H1 (cell line): Measurements from ENCODE around the gene OR52I2. TPM values are rescaled to one million over a fixed set of nuclear protein-coding genes. Genes with fewer than 3 reads are reported as not detected.

ENCODE experiments used
- CTCF ChIA-PET: fragments of 300-600 bp; sonication (Branson Sonifier 250); formaldehyde crosslinking; loops from one replicate; lab custom pipeline; 2021; ENCODE audit not compliant: partially characterized antibody; lab: Charles Lee
- POLR2A ChIA-PET: fragments of 300-600 bp; sonication (Branson Sonifier 250); formaldehyde crosslinking; loops from one replicate; lab custom pipeline; 2021; ENCODE audit warnings: inconsistent platforms; ENCODE audit not compliant: partially characterized antibody; lab: Charles Lee
- DNase-seq, 2 experiments: peaks; one replicate each; pipeline versions ENCODE4 v3.0.0 to v3.0.0-alpha.2; 2010 to 2022; ENCODE audit warnings: low spot score in 2 of 2, low read depth in 1 of 2, mixed read lengths in 1 of 2
- FAIRE-seq: peaks from 2 replicates; lab custom pipeline; 2011; peaks lifted over from hg19 to GRCh38; lab: Jason Lieb, UNC
- H2AFZ ChIP-seq: 2 replicates; pipeline ENCODE4 v1.8.1; 2012; ENCODE audit warnings: low read length, inconsistent platforms
- H2AK5ac ChIP-seq: 2 replicates; pipeline ENCODE4 v1.6.1; 2013; ENCODE audit warnings: low read depth, low read length
- H2BK120ac ChIP-seq: replicated peaks from 2 replicates; pipeline ENCODE3; 2013; ENCODE audit warnings: low read depth, low read length, inconsistent platforms
- H2BK12ac ChIP-seq: 2 replicates; pipeline ENCODE4 v1.6.1; 2013; ENCODE audit warnings: low read depth, low read length
- H2BK15ac ChIP-seq: 2 replicates; pipeline ENCODE4 v1.6.1; 2013; ENCODE audit warnings: low read length
- H2BK20ac ChIP-seq: 2 replicates; pipeline ENCODE4 v1.6.1; 2013; ENCODE audit warnings: low read length
- H2BK5ac ChIP-seq: 2 replicates; pipeline ENCODE4 v1.6.1; 2013; ENCODE audit warnings: low read depth, low read length
- H3K14ac ChIP-seq: 2 replicates; pipeline ENCODE4 v1.6.1; 2013; ENCODE audit warnings: inconsistent platforms; ENCODE audit not compliant: insufficient read length
- H3K18ac ChIP-seq: 2 replicates; pipeline ENCODE4 v1.6.1; 2013; ENCODE audit warnings: low read length; ENCODE audit errors: extremely low read depth
- H3K23ac ChIP-seq: 2 replicates; pipeline ENCODE4 v1.6.1; 2013; ENCODE audit warnings: inconsistent platforms; ENCODE audit not compliant: insufficient read length
- H3K23me2 ChIP-seq: 2 replicates; pipeline ENCODE4 v1.6.1; 2013; ENCODE audit warnings: low read depth, low read length
- H3K27ac ChIP-seq: 2 replicates; pipeline ENCODE4 v1.6.1; 2011; ENCODE audit warnings: low read depth, low read length, inconsistent platforms
- H3K27me3 ChIP-seq, 4 experiments: replicated peaks in 1 of 4; 1 replicate in 1 of 4; 2 replicates in 3 of 4; pipeline versions ENCODE4 v1.6.1 to v1.8.1; 2011 to 2013; ENCODE audit warnings: low read length in 3 of 4, mild to moderate bottlenecking in 3 of 4, inconsistent platforms in 2 of 4, mixed read lengths in 2 of 4, moderate library complexity in 1 of 4; ENCODE audit not compliant: control insufficient read depth in 3 of 4, insufficient read depth in 3 of 4; ENCODE audit errors: extremely low read depth in 1 of 4
- H3K36me3 ChIP-seq, 4 experiments: 2 replicates each; pipeline versions ENCODE4 v1.6.1 to v1.8.1; 2011 to 2013; ENCODE audit warnings: mild to moderate bottlenecking in 4 of 4, low read length in 3 of 4, moderate library complexity in 2 of 4, control low read depth in 1 of 4, inconsistent platforms in 1 of 4; ENCODE audit not compliant: insufficient read depth in 4 of 4, control insufficient read depth in 2 of 4
- H3K4ac ChIP-seq: replicated peaks from 2 replicates; pipeline ENCODE3; 2013; ENCODE audit warnings: low read length, low read depth, mixed read lengths, inconsistent platforms; ENCODE audit not compliant: insufficient read length
- H3K4me1 ChIP-seq, 4 experiments: replicated peaks in 1 of 4; 1 replicate in 1 of 4; 2 replicates in 3 of 4; pipeline versions ENCODE4 v1.6.1 to v1.8.1; 2011 to 2013; ENCODE audit warnings: low read length in 3 of 4, inconsistent platforms in 2 of 4, mixed read lengths in 1 of 4; ENCODE audit not compliant: insufficient read depth in 4 of 4, control insufficient read depth in 3 of 4
- H3K4me2 ChIP-seq, 2 experiments: 2 replicates each; pipeline versions ENCODE4 v1.6.1 to v1.8.1; 2011 to 2013; ENCODE audit warnings: low read depth in 2 of 2, low read length in 2 of 2, control low read depth in 1 of 2, inconsistent platforms in 1 of 2, mild to moderate bottlenecking in 1 of 2; ENCODE audit not compliant: insufficient read depth in 1 of 2
- H3K4me3 ChIP-seq, 4 experiments: fragments of 200-600, 300-600 bp in 1 of 4; sonication (generic), shearing (Covaris generic), sonication (Bioruptor Twin) in 1 of 4; 2 replicates each; pipeline versions ENCODE4 v1.5.1 to v1.8.1; 2011 to 2016; ENCODE audit warnings: low read length in 4 of 4, low read depth in 3 of 4, control low read depth in 2 of 4, inconsistent platforms in 2 of 4, mild to moderate bottlenecking in 2 of 4, mixed read lengths in 1 of 4, moderate library complexity in 1 of 4; ENCODE audit not compliant: insufficient read depth in 2 of 4; ENCODE audit errors: extremely low read depth in 1 of 4
- H3K56ac ChIP-seq: replicated peaks from 2 replicates; pipeline ENCODE3; 2013; ENCODE audit warnings: low read depth, mild to moderate bottlenecking, mixed read lengths, low read length, inconsistent platforms; ENCODE audit not compliant: insufficient read length
- H3K79me1 ChIP-seq: 2 replicates; pipeline ENCODE4 v1.6.1; 2013; ENCODE audit warnings: low read depth, low read length, control low read depth
- H3K79me2 ChIP-seq, 2 experiments: 2 replicates each; pipeline versions ENCODE4 v1.6.1 to v1.8.1; 2012 to 2013; ENCODE audit warnings: low read length in 2 of 2, mild to moderate bottlenecking in 2 of 2, inconsistent platforms in 1 of 2; ENCODE audit not compliant: insufficient read depth in 2 of 2, control insufficient read depth in 1 of 2
- H3K9ac ChIP-seq, 4 experiments: replicated peaks in 1 of 4; 1 replicate in 1 of 4; 2 replicates in 3 of 4; pipeline versions ENCODE4 v1.6.1 to v1.8.1; 2011 to 2013; ENCODE audit warnings: low read depth in 3 of 4, low read length in 3 of 4, control low read depth in 2 of 4, mild to moderate bottlenecking in 2 of 4, moderate library complexity in 2 of 4, inconsistent platforms in 1 of 4; ENCODE audit errors: extremely low read depth in 1 of 4
- H3K9me3 ChIP-seq, 2 experiments: 2 replicates each; pipeline versions ENCODE4 v1.6.1 to v1.8.1; 2012 to 2013; ENCODE audit warnings: mild to moderate bottlenecking in 2 of 2, moderate library complexity in 2 of 2, control low read depth in 1 of 2, inconsistent platforms in 1 of 2, low read depth in 1 of 2, low read length in 1 of 2, mixed read lengths in 1 of 2; ENCODE audit not compliant: insufficient read depth in 2 of 2
- H4K20me1 ChIP-seq, 2 experiments: replicated peaks in 1 of 2; 2 replicates each; pipeline versions ENCODE3 to v1.8.1; 2011 to 2013; ENCODE audit warnings: inconsistent platforms in 2 of 2, low read length in 2 of 2, mild to moderate bottlenecking in 1 of 2; ENCODE audit not compliant: insufficient read depth in 2 of 2, control insufficient read depth in 1 of 2
- H4K5ac ChIP-seq: 2 replicates; pipeline ENCODE4 v1.6.1; 2013; ENCODE audit warnings: low read length, low read depth, mixed read lengths, inconsistent platforms; ENCODE audit not compliant: insufficient read length
- H4K8ac ChIP-seq: 2 replicates; pipeline ENCODE4 v1.8.0; 2013; ENCODE audit warnings: mild to moderate bottlenecking, moderate library complexity, low read length, inconsistent platforms; ENCODE audit not compliant: insufficient read depth; ENCODE audit errors: extremely low read depth
- H4K91ac ChIP-seq: replicated peaks from 2 replicates; pipeline ENCODE3; 2013; ENCODE audit warnings: low read length, mixed read lengths, inconsistent platforms; ENCODE audit not compliant: insufficient read length
- BACH1 ChIP-seq: IDR thresholded peaks from 2 replicates; pipeline ENCODE4 v1.6.1; 2012; ENCODE audit warnings: low read length, improper control_type of control experiment
- CEBPB ChIP-seq: IDR thresholded peaks from 2 replicates; pipeline ENCODE4 v1.6.1; 2012; ENCODE audit warnings: low read depth, low read length
- CHD2 ChIP-seq: IDR thresholded peaks from 2 replicates; pipeline ENCODE4 v1.6.1; 2012; ENCODE audit warnings: low read length, improper control_type of control experiment
- GABPA ChIP-seq: IDR thresholded peaks from 2 replicates; pipeline ENCODE4 v1.6.1; 2011; ENCODE audit warnings: mild to moderate bottlenecking, low read length, moderate library complexity, borderline replicate concordance; ENCODE audit not compliant: insufficient read depth
- HDAC6 ChIP-seq: IDR thresholded peaks from one replicate; pipeline ENCODE4 v1.7.1; 2012; ENCODE audit warnings: low read depth, mild to moderate bottlenecking, inconsistent platforms, low read length, moderate library complexity
- NANOG ChIP-seq: IDR thresholded peaks from 2 replicates; pipeline ENCODE4 v1.6.1; 2011; ENCODE audit warnings: low read length, low read depth, mild to moderate bottlenecking, inconsistent platforms; ENCODE audit not compliant: insufficient read depth, poor library complexity, severe bottlenecking
- NRF1 ChIP-seq: IDR thresholded peaks from 2 replicates; pipeline ENCODE4 v1.6.1; 2011; ENCODE audit warnings: mild to moderate bottlenecking, low read depth, low read length, improper control_type of control experiment
- PHF8 ChIP-seq: fragments of 200-600 bp; sonication (generic); conservative IDR thresholded peaks from 2 replicates; pipeline ENCODE4 v1.7.1; 2012; ENCODE audit warnings: low read depth, mild to moderate bottlenecking, inconsistent platforms, low read length, moderate library complexity
- RBBP5 ChIP-seq: IDR thresholded peaks from 2 replicates; pipeline ENCODE4 v1.7.1; 2012; ENCODE audit warnings: low read depth, mild to moderate bottlenecking, inconsistent platforms, low read length, moderate library complexity, borderline replicate concordance
- SIN3A ChIP-seq, 2 experiments: IDR thresholded peaks in 1 of 2; conservative IDR thresholded peaks in 1 of 2; 2 replicates each; pipeline ENCODE4 v1.6.1; 2011 to 2012; ENCODE audit warnings: low read length in 2 of 2, improper control_type of control experiment in 1 of 2, low read depth in 1 of 2, mild to moderate bottlenecking in 1 of 2
- SRF ChIP-seq: IDR thresholded peaks from 2 replicates; pipeline ENCODE4 v1.6.1; 2011; ENCODE audit warnings: mild to moderate bottlenecking, low read depth, low read length, moderate library complexity
- YY1 ChIP-seq: IDR thresholded peaks from 2 replicates; pipeline ENCODE4 v1.6.1; 2011; ENCODE audit warnings: low read depth, mild to moderate bottlenecking, low read length
- WGBS, 2 experiments: shearing (Covaris generic) in 1 of 2; methylation state at CpG; one replicate each; pipeline versions ENCODE4 v1.1.6 to v1.1.7; 2013 to 2015; ENCODE audit warnings: low lambda C conversion rate in 2 of 2, mixed read lengths in 2 of 2, inconsistent platforms in 1 of 2, low coverage in 1 of 2, missing lambda C conversion rate in 1 of 2; ENCODE audit not compliant: insufficient replicate concordance in 2 of 2, insufficient coverage in 1 of 2, insufficient read length in 1 of 2; ENCODE audit errors: extremely low coverage in 1 of 2, missing lambda C conversion rate in 1 of 2; 5-methylcytosine and 5-hydroxymethylcytosine counted together
- polyA plus RNA-seq, 7 experiments: library from polyadenylated mRNA; depleted of rRNA in 3 of 7; stranded (reverse) in 5 of 7; unstranded in 2 of 7; fragments of >200 nt in 5 of 7; fragments of 200-250 nt in 2 of 7; gene quantifications; 1 replicate in 5 of 7; 2 replicates in 1 of 7; 4 replicates in 1 of 7; pipeline versions ENCODE4 v1.2.1 to v1.2.3, GENCODE V29; 2011 to 2013; ENCODE audit warnings: missing spikeins in 2 of 7, mixed read lengths in 2 of 7
- total RNA-seq: library from RNA; stranded (reverse); fragmentation: NEBNext Ultra II Directional; extraction: Animal tissue kit (Norgen Biotek cat#: 25700); gene quantifications from 2 replicates; pipeline ENCODE4 v1.2.1, GENCODE V29; 2021
- TF ChIP-seq, protein P1 (sequence below): IDR thresholded peaks from 2 replicates; pipeline ENCODE4 v1.6.1; 2012; ENCODE audit warnings: inconsistent platforms

Gene OR52I2
- total and polyA plus RNA-seq, 2 of the 8 experiments (the other 6 are each of a cell fraction or from before 2014, with no cell fraction given), result not detected

DNA sequence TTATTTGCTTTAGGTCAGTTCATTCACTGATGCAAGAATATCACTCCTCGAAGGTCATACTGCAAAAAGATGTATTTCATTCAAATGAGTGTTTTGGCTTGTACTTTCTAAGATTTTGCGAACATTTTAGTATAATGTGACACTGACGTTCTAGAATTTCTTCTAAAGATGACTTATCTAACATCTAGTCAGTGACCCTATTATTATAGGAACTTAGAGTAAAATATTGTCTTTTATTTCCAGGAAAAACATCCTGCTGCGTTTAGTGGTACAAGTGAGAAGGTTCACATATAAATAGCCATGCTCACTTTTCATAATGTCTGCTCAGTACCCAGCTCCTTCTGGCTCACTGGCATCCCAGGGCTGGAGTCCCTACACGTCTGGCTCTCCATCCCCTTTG, 36.7 kb upstream of the OR52I2 start, which contains the start of gene OR52M1:
Gene OR52M1 (plus strand): TSS at position 301 of the 400 bp plus-strand sequence. CDS start 0 bp downstream, at position 301.
- H3K9ac ChIP-seq, result no peak within 1 kb of the TSS
- H2BK5ac ChIP-seq, result no peak within 1 kb of the TSS
- POLR2A ChIA-PET, result no interaction called here
- H3K79me1 ChIP-seq, result no peaks in the 10 kb centered on the region
- no peak for DNase-seq
- no peak within 1 kb of the TSS for H3K4me2 ChIP-seq
- no peak within 1 kb of the TSS for H2BK12ac ChIP-seq
- no peaks in the 10 kb centered on the region for H3K9me3 ChIP-seq
- no peak within 1 kb of the TSS for H2AFZ ChIP-seq
- no peak within 1 kb of the TSS for H3K4me3 ChIP-seq
- no peak within 1 kb of the TSS for H4K91ac ChIP-seq
- no peaks in the 10 kb centered on the region for H3K4me1 ChIP-seq
- no peak within 1 kb of the TSS for H4K8ac ChIP-seq
- H3K36me3 ChIP-seq, result no peaks in the 10 kb centered on the region
- WGBS, 2 experiments, result 88% methylated on average over 5 of the region's 5 CpGs; no CpG with 5 or more reads in 1 of the 2 experiments
- H4K20me1 ChIP-seq, result no peaks in the 10 kb centered on the region
- no peak within 1 kb of the TSS for H4K5ac ChIP-seq
- no peak within 1 kb of the TSS for H3K14ac ChIP-seq
- no peak for TF ChIP-seq BACH1
- TF ChIP-seq, protein P1, sequence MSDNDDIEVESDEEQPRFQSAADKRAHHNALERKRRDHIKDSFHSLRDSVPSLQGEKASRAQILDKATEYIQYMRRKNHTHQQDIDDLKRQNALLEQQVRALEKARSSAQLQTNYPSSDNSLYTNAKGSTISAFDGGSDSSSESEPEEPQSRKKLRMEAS, result no peak
- no peak for TF ChIP-seq PHF8
- TF ChIP-seq HDAC6, result no peak
- TF ChIP-seq GABPA, result no peak
- TF ChIP-seq SRF, result no peak
- TF ChIP-seq NRF1, result no peak
- no peak for TF ChIP-seq CHD2
- no peak for TF ChIP-seq CEBPB
- TF ChIP-seq RBBP5, result no peak
- no peak for TF ChIP-seq YY1
- no peak for TF ChIP-seq SIN3A (conservative IDR thresholded peaks at IDR 0.05 in 1 of 2, IDR thresholded peaks at IDR 0.05 in 1 of 2; ENCODE audit: low read depth in 1 of 2, low read length in 2 of 2)
- no peak for TF ChIP-seq NANOG
- no peak within 1 kb of the TSS for H3K56ac ChIP-seq
- no peak within 1 kb of the TSS for H2AK5ac ChIP-seq
- H3K27ac ChIP-seq, result no peak within 1 kb of the TSS
- CTCF ChIA-PET, result interaction anchor here (0.5 to 8.2 kb wide), 3 partner anchors 21 to 364 kb away, joined by 3 to 172 read pairs (median 5); no protein-coding TSS in a partner anchor
- no peaks in the 10 kb centered on the region for H3K79me2 ChIP-seq
- H2BK120ac ChIP-seq, result no peak within 1 kb of the TSS
- H2BK20ac ChIP-seq, result no peak within 1 kb of the TSS
- H3K23me2 ChIP-seq, result no peaks in the 10 kb centered on the region
- no peak within 1 kb of the TSS for H3K4ac ChIP-seq
- H3K23ac ChIP-seq, result no peak within 1 kb of the TSS
- no peak within 1 kb of the TSS for H3K18ac ChIP-seq
- no peak within 1 kb of the TSS for H2BK15ac ChIP-seq
- H3K27me3 ChIP-seq, result no peaks in the 10 kb centered on the region
- no peak for FAIRE-seq
